T-helper 2 cell treated with Interferon-gamma antibody and Interleukin-4, amounts not matched to agents 100 ng/mL and 5 ng/mL, for 36 hours (primary cell): Measurements from ENCODE around the gene GOLGA6B. TPM values are rescaled to one million over a fixed set of nuclear protein-coding genes. Genes with fewer than 3 reads are reported as not detected.
"Not testable (repeated sequence)": the region's sequence is repeated elsewhere in the genome, so short reads cannot be mapped to it uniquely, and the experiment has no call there.

Experiments used
- intact Hi-C: fragments of 100-400 bp; cut with micrococcal nuclease; formaldehyde crosslinking; loops from one replicate; pipeline ENCODE4 v1.15.1; 2023
- total RNA-seq: library from RNA; stranded (reverse); gene quantifications from 2 replicates; pipeline ENCODE4 v1.2.3, GENCODE V29; 2022

The GOLGA6B gene, protein sequence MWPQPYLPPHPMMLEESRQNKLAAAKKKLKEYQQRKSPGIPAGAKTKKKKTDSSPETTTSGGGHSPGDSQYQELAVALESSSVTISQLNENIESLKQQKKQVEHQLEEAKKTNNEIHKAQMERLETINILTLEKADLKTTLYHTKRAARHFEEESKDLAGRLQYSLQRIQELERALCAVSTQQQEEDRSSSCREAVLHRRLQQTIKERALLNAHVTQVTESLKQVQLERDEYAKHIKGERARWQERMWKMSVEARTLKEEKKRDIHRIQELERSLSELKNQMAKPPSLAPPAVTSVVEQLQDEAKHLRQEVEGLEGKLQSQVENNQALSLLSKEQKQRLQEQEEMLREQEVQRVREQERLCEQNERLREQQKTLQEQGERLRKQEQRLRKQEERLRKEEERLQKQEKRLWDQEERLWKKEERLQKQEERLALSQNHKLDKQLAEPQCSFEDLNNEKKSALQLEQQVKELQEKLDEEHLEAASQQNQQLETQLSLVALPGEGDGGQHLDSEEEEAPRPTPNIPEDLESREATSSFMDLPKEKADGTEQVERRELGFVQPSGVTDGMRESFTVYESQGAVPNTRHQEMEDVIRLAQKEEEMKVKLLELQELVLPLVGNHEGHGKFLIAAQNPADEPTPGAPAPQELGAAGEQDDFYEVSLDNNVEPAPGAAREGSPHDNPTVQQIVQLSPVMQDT
- total RNA-seq = not detected in 2 replicates

DNA sequence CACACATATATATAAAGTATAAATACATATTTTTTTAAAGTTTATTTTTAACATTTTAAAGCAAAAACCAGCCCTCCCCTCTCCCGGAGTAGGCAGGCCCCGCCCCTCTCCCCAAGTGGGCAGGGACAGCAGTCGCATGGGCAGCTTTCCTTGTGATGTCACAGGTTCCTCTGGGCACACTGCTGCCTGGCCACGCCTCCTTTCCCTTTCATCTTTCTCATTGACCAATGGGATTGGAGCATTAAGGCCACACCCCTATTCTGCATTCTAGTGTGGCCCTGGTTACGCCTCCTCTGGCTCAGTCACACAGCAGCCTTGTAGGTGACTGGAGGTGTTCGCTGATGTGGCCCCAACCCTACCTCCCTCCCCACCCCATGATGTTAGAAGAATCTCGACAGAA, at the start of gene GOLGA6B:
TSS of gene GOLGA6B (plus strand) at position 301 of the 400 bp plus-strand sequence. CDS start at position 342, 41 bp downstream.
- intact Hi-C loops = not testable (repeated sequence)

DNA sequence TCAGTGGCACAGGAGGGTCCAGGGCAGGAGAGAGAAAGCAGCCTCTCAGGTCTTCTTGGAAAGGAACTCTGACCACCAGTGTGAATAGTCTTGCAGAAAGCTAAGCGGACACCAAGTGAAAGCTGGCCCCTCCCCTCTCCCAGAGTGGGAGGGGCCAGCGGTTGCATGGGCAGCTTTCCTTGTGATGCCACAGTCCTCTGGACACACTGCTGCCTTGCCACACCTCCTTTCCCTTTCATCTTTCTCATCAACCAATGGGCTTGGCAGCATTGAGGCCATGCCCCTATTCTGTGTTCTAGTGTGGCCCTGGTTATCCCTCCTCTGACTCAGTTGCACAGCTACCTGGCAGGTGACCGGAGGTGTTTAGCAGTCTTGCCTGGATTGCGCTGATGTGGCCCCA, 49.7 kb upstream of the GOLGA6B start:
- intact Hi-C loops = loop anchor here (5.0 kb wide), 1 partner anchor 478 kb away; no protein-coding TSS in a partner anchor

GRCh38 chr15:72608084-72608483, 46.4 kb upstream of the GOLGA6B start:
- intact Hi-C loops = not testable (repeated sequence)

DNA sequence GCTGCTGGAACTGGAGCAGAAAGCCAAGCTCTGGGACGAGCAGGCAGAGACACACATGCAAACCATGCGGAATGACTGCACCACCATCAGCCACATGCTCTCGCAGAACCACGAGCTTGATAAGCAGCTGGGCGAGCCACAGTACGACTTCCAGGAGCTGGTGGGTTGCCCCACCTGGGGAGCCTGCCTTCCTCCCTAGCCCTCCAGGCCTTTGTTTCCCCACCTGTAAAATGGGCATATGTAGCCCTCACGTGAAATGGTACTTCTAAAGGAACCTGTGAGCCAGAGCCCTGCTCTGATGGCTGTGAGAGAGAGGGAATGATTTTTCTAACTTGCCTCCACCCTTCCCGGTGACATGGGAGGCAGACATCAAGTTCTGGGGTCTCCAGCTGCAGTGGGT, 44.6 kb upstream of the GOLGA6B start:
- intact Hi-C loops = no loop called here

GRCh38 chr15:72612324-72612723, 42.2 kb upstream of the GOLGA6B start:
- intact Hi-C loops = not testable (repeated sequence)

DNA sequence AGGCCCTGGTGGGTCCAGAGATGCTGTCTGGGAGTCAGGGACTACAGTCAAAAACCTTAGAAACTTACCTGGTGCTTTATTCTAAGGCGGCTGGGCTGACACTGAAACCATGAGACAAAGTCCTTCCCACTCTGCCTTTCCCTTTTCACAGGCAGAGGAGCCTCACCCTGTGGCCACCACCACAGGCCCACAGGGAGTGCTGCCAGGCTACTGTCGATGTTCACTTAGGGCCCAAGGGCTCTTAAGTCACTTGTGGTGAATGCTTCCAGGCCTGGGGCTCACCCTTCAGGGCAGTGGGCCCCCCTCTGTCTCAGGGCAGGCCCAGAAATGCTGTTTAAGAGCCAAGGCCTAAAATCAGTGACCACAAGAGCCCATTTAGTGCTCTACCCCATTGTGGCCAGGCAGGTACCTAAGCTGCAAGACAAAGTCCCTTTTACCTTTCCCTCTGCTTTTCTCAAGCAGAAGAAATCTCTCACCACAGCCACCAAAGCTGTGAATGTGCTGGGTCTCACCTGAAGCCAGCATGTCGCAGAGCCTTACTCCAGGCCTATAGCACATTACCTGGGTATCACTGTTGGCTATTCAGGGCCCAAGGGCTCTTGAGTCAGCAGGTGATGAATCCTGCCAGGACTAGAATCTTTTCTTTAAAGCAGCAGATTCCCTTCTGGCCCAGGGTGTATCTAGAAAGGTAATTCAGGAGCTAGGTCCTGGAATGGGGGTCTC, 39.5 kb upstream of the GOLGA6B start:
- intact Hi-C loops = no loop called here

DNA sequence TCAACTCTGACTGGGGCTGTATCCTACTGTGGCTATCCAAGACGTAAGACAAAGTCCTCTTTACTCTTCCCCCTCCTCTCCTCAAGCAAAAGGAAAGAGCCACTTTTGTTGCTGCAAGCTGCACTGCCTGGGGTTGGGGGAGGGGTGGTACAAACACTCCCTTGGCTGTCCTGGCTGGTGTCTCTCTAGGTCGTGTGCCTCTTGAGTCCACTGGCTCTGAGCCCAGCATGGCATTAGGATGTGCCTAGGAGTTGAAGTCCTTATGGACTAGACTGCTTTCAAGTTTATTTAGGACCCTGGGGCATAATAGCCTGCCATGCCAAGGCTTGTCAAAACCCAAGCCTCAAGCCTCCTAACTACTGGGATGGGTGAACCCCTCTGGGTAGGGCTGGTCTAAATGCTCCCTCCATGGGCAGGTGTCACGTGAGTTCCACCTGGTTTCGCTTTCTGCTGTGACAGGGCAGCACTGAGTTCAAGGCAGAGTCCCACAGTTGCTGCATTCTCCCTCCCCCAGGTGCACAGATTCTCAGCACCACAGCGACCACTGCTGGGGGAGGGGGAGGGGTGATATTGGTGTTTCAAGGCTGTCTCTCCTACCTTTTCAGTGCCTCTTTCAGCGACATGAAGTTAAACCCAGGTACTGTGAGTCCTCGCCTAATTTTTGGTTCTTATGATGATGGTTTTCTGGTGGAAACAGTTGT, 38.8 kb upstream of the GOLGA6B start:
- intact Hi-C loops = not testable (repeated sequence)

DNA sequence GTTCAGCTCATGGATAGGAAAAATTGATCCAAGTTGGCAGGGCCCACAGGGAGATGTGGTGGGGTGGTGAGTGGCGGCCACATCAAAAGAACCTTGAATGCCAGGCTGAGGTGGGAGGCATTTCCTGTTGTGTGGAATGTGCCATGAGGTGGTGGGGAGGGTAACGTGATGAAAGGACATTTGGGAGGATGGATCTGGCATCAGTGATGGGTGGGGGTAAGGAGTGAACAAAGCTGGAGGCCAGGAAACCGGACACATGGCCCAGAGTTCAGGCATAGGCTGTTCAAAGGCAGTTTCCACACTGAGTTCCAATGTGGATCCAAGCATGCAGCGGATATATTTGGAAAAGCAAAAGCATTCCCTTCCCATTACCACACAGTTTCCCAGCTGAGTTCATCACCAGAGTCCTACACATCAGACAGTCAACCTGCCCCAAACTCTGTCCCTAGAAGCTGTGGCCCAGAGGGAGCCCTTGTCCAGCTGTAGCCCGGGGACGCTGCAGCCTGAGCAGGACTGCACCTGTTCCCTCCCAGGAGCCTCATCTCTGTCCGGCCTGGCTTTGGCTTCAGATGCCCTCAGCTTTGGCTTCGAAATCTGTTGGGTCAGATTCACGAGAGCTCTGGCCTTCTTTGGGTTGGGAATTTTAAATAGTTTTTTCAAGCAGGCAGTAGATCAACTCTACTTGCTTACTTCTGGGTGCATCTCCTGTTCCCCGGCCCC, 37.8 kb upstream of the GOLGA6B start:
- intact Hi-C loops = no loop called here

DNA sequence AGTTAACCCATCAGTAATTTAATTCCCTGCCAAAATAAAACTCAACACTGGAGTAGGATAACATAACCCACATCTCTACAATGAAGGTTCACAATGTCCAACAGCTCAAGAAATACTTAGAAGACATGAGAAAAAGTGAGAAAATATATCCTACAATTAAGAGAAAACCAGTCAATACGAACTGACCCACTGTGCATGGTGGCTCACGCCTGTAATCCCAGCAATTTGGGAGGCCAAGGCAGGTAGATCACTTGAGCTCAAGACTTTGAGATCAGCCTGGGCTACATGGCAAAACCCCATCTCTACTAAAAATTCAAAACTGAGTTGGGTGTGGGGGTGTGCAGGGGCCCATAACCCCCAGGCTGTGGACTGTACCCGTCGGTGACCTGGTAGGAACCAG, 30.6 kb upstream of the GOLGA6B start:
- intact Hi-C loops = not testable (repeated sequence)

GRCh38 chr15:72626153-72626552, 28.3 kb upstream of the GOLGA6B start:
- intact Hi-C loops = not testable (repeated sequence)

DNA sequence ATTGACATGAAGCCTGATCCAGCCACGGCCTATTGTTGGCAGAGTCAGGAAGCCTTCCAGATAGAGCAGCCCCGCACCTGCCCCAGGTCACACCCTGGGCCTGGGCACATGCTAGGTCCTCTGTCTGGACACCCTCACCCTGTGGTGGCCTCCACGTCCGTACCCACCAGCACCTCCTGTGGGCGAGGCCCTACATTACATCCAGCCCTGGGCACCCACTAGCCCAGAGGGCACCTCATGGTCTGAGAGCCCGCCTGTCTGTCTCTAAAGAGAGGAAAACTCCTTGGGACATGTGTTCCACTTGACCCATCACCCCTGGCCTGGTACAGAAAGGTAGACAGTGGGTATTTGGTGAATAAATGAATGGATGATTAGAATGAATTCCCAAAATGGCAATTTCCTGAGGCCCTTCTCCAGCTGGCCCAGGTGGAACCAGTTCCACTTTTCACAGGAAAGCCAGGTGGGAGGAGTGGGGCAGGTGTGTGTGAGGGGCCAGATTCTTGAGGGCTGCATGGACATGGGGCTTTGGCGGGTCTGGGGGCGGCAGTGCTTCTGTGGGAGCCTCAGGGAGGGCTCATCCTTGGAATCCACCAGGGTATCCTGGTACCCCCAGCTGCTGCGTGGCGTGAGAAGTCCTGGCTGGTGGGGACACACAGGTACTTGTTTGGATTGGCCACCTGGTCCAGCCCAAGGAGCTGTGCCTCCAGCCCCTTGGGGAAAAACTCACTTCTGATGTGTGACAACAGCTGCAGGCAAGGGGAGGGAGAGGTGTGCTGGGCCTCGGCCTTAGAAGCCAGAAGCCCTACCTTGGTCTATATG, 26.0 kb upstream of the GOLGA6B start:
- intact Hi-C loops = not testable (repeated sequence)

DNA sequence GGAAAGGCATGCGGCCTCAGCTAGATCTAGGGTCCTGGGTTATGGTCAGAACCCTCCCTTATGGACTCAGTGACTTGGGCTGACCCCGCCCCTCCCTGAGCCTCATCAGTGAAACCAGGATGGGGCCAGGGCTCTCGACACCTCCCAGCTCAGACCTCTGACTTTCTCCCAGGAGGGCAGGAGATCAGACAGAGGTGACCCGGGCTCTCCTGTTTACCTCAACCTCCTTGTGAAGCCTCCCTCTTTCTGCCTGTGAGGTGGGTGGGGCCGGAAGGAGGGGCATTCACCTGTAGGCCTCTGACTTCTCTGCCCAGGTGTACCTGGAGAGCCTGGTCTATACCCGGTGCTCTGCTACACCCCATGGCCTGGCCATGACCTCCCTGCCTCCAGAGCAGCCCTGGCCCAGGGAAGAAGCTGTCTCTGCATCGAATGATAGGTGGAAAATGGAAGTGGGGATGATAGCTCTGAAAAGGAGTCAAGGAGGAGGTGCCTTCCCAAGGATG, 25.4 kb upstream of the GOLGA6B start:
- intact Hi-C loops = not testable (repeated sequence)

- intact Hi-C loops = not testable (repeated sequence)
Observed at GRCh38 chr15:72636519-72637282, 17.8 kb upstream of the GOLGA6B start.

DNA sequence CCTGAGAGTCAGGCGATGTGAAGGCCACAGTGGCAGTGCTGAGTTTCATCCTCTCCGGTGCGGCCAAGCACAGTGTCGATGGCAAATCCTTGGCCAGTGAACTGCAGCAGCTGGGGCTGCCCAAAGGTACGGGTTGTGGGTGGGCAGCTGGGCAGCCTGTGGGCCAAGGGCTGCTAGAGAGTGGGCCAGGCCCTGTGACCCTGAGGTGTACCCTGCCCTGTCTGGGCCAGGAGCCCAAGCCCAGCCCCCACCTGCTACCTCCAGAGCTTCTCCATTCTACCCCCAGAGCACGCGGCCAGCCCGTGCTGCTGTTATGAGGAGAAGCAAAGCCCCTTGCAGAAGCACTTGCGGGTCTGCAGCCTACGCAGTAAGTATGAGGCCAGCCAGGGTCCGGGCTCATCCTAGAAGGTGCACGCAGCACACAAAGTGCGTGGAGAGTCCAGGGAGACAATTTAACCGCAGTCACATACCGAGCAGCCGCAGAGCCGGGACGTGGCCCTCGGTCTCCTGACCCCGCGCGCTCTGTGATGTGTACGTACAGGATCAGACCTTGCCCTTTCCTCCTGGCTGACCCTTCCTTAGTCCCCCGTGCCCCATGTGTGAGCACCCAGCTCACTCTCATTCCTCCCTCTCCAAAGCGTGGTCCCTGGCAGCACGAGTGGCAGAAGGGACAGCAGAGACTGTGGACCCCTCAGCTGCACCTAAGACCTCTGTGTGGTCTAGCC, 14.6 kb upstream of the GOLGA6B start:
- intact Hi-C loops = not testable (repeated sequence)

- intact Hi-C loops = not testable (repeated sequence)
Observed at GRCh38 chr15:72642271-72642670, 12.2 kb upstream of the GOLGA6B start.

DNA sequence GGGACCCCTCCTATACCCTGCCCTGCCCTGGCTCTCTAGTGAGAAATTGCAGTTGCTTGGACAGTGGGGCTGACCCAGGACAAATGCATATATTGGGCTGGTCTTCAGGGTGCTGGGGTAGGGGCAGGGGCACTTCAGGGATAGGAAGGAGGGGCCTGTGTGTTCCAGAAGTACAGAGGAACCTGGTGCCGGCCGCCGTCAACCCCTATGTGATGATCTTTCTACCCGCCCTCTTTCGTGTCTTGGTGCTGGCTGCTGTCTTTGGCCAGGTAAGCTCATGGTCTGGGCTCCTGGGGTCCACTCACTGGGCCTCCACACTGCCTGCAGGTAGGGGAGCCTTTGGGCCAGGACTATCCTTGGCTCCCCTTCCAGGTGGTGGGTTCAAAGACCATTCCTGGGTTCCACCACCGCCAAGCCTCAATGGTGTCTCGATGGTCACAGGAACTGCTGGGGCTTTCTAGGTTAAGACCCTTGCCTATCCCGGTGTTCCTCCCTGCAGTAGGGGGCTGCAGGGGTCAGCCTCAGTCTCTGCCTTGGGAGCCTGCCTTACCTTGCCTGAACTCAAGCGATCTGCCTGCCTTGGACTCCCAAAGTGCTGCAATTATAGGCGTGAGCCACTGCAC, 5.8 kb upstream of the GOLGA6B start:
- intact Hi-C loops = not testable (repeated sequence)

- intact Hi-C loops = not testable (repeated sequence)
Observed at GRCh38 chr15:72656014-72656413, 1.5 kb downstream of the GOLGA6B start.

- intact Hi-C loops = not testable (repeated sequence)
Observed at GRCh38 chr15:72661081-72661480, 6.6 kb downstream of the GOLGA6B start.
